ENCODE results near the gene FOXQ1. TPM values are rescaled to one million over a fixed set of nuclear protein-coding genes. Genes with fewer than 3 reads are reported as not detected.

The FOXQ1 gene
- total RNA-seq, 2 donors from 2014 or later = 20.3 to 38.6 TPM

DNA sequence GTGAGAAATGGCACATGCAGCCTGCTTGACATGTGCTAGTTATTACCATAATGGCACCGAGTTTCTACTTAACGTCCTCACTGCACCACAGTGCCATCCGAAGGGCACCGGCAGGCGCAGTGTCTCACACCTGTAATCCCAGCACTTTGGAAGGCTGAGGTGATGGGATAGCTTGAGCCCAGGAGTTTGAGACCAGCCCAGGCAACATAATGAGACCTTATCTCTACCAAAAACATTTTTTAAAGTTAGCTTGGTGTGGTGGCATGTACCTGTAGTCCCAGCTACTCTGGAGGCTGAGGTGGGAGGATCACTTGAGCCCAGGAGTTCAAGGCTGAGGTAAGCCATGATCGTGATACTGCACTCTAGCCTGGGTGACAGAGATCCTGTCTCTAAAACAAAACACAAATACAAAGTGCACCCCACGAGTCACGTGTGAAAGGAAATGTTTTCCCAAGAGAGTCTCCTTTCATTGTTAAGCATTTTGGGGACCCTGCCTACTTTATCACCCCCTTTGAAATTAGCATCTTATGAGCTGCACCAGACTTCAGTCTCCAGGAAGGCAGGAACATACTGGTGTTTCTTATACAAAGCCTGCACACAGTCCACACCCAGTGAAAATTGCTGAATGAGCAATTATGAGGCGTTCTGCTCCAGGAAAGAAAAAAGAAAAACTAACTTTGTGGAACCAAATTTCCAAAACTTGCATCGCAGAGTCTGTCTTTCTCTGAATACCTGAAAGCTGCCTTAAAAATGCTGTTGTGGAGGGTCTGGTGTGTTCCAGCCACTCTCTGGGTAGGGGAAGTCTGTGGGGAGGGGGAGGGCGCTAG is 47.1 kb upstream of the FOXQ1 start:
- no peak for DNase-seq (ENCODE audit: low spot score)
- Histone ChIP-seq H3K27ac (no peak overlapping the region), H3K9me3 (no peaks in the 10 kb centered on the region), H3K4me1 (replicated peaks) (no peaks in the 10 kb centered on the region), H3K4me3 (no peak overlapping the region), H3K27me3 (replicated peaks; ENCODE audit: insufficient read depth) (no peaks in the 10 kb centered on the region), H3K36me3 (no peaks in the 10 kb centered on the region)
- intact Hi-C loops (cut with DNase I) = no loop called here
- 86% methylated on average over 11 of the region's 11 CpGs for WGBS
- TF ChIP-seq POLR2A (IDR thresholded peaks at IDR 0.05) (no peak), POLR2AphosphoS5 (IDR thresholded peaks at IDR 0.05) (no peak)
- TF ChIP-seq, protein P1, sequence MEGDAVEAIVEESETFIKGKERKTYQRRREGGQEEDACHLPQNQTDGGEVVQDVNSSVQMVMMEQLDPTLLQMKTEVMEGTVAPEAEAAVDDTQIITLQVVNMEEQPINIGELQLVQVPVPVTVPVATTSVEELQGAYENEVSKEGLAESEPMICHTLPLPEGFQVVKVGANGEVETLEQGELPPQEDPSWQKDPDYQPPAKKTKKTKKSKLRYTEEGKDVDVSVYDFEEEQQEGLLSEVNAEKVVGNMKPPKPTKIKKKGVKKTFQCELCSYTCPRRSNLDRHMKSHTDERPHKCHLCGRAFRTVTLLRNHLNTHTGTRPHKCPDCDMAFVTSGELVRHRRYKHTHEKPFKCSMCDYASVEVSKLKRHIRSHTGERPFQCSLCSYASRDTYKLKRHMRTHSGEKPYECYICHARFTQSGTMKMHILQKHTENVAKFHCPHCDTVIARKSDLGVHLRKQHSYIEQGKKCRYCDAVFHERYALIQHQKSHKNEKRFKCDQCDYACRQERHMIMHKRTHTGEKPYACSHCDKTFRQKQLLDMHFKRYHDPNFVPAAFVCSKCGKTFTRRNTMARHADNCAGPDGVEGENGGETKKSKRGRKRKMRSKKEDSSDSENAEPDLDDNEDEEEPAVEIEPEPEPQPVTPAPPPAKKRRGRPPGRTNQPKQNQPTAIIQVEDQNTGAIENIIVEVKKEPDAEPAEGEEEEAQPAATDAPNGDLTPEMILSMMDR (IDR thresholded peaks at IDR 0.05) = no peak

DNA sequence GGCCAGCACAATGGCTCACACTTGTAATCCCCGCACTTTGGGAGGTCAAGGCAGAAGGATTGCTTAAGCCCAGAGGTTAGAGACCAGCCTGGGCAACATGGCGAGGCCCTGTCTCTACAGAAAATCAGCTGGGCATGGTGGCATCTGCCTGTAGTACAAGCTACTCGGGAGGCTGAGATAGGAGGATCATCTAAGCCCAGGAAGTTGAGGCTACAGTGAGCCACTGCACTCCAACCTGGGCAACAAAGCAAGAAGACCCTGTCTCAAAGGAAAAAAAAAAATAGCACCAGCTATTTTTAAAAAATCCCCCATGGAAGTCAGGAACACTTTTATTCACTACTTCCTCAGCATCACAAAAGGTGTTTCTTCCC is 45.2 kb upstream of the FOXQ1 start:
- Histone ChIP-seq H3K36me3 (no peaks in the 10 kb centered on the region), H3K27ac (no peak overlapping the region), H3K4me3 (no peak overlapping the region), H3K27me3 (replicated peaks; ENCODE audit: insufficient read depth) (no peaks in the 10 kb centered on the region), H3K9me3 (no peaks in the 10 kb centered on the region), H3K4me1 (replicated peaks) (no peaks in the 10 kb centered on the region)
- TF ChIP-seq POLR2AphosphoS5 (IDR thresholded peaks at IDR 0.05) (no peak), POLR2A (IDR thresholded peaks at IDR 0.05) (no peak)
- TF ChIP-seq, protein P1 (IDR thresholded peaks at IDR 0.05) = no peak
- WGBS = 88% methylated on average over 3 of the region's 3 CpGs
- intact Hi-C loops (cut with DNase I) = no loop called here
- DNase-seq (ENCODE audit: low spot score) = no peak

DNA sequence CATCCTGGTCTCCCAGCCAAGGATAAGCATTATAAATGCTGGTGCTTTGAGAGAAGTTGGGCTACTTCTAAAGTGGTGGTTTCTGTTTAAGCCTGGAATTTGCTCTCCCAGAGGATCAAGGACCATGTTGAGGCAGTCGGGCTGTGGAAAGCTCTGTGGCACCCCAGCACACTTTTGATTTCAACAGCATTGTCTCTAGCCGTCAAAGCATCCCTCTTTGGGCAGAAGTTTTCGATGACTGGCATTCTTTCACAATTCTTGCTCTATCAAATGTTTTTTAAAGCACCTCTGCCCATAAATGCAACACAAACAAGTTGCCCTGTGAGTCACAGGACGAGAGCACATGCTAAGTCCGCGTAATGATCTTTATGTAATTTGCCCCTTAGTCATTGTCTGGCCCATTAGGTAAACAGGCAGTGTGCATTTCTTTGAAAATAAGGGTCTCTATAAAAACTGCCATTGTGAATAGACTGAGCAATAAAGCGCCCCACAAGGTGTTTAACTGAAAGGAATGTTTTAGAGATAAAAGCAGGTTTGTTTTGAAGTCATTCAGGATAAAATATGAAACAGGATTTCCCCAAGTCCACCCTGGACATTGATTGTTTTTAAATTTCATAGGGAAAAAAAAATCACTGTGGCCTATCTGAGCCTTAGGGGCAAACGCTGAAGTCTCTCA is 44.7 kb upstream of the FOXQ1 start:
- H3K4me3 ChIP-seq = no peak overlapping the region
- intact Hi-C loops (cut with DNase I) = no loop called here
- TF ChIP-seq, protein P1 (IDR thresholded peaks at IDR 0.05) = no peak
- no peak for TF ChIP-seq POLR2AphosphoS5 (IDR thresholded peaks at IDR 0.05)
- no peak for TF ChIP-seq POLR2A (IDR thresholded peaks at IDR 0.05)
- no peaks in the 10 kb centered on the region for H3K9me3 ChIP-seq
- no peak for DNase-seq (ENCODE audit: low spot score)
- H3K36me3 ChIP-seq = no peaks in the 10 kb centered on the region
- WGBS = 58% methylated on average over 8 of the region's 8 CpGs
- no peaks in the 10 kb centered on the region for H3K27me3 ChIP-seq (replicated peaks; ENCODE audit: insufficient read depth)
- H3K27ac ChIP-seq = no peak overlapping the region
- H3K4me1 ChIP-seq (replicated peaks) = no peaks in the 10 kb centered on the region

DNA sequence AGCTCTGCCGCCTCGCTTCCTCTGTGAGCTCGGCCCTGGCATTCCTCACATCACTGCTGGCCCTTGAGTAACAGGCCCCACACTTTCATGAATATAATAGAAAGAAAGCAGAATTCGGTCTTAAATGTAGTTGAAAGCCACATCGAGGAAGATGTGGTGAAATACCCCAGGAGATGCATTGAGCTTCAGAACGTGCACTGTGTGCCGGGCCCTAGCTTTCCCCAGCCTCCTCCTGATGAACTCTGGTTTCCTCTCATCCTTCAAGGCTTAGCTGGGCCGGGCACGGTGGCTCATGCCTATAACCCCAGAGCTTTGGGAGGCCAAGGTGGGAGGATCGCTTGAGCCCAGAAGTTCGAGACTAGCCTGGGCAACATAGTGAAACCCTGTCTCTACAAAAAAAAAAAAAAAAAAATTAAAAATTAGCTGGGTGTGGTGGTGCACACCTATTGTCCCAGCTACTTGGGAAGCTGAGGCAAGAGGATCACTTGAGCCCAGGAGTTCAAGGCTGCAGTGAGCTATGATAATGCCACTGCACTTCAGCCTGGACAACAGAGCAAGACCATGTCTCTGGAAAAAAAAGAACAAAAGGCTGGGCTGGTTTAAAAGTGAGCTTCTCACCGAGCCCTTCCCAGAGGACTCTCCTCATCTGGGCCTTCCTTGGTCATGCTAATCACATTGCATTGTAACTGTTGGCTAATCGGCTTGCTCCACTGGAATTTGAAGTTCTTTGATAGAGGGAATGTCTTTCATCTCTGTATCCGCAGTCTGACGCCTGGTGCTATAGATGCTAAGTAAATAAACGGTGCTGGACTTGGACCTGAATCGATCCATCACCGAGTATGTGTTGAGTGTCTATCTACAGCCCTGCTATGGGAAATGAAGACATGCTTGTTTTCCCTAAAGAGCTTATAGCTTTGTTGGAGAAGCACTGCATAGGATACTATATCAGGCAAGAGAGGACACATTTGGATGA is 43.8 kb upstream of the FOXQ1 start:
- H3K4me3 ChIP-seq = no peak overlapping the region
- H3K27me3 ChIP-seq (replicated peaks; ENCODE audit: insufficient read depth) = no peaks in the 10 kb centered on the region
- TF ChIP-seq, protein P1 (IDR thresholded peaks at IDR 0.05) = no peak
- TF ChIP-seq POLR2A (IDR thresholded peaks at IDR 0.05) (no peak), POLR2AphosphoS5 (IDR thresholded peaks at IDR 0.05) (no peak)
- WGBS = 88% methylated on average over 18 of the region's 18 CpGs
- H3K27ac ChIP-seq = no peak overlapping the region
- H3K9me3 ChIP-seq = no peaks in the 10 kb centered on the region
- DNase-seq (ENCODE audit: low spot score) = no peak
- intact Hi-C loops (cut with DNase I) = no loop called here
- H3K4me1 ChIP-seq (replicated peaks) = no peaks in the 10 kb centered on the region
- no peaks in the 10 kb centered on the region for H3K36me3 ChIP-seq

Data from prostate gland (tissue), 2 donors.